SK-N-SH (cell line): Measurements from ENCODE around the gene CHST3. TPM values are rescaled to one million over a fixed set of nuclear protein-coding genes. Genes with fewer than 3 reads are reported as not detected.

ENCODE experiments used
- CTCF ChIA-PET: fragments of 300-600, 350-600 bp; formaldehyde crosslinking; extraction: SDS; loops from one replicate; lab custom pipeline; 2021; lab: Yijun Ruan, JAX
- POLR2A ChIA-PET: fragments of 350-600 bp; sonication (Branson Sonifier 250); formaldehyde crosslinking; extraction: SDS; loops from one replicate; lab custom pipeline; 2020; ENCODE audit warnings: antibody characterized with exemption, inconsistent platforms; lab: Yijun Ruan, JAX
- DNase-seq: peaks from one replicate; pipeline ENCODE4 v3.0.0; 2012
- H2AFZ ChIP-seq: fragments of 200-600 bp; sonication (generic); 2 replicates; pipeline ENCODE4 v1.8.1; 2016; ENCODE audit warnings: antibody characterized with exemption, mild to moderate bottlenecking, low read depth
- H3F3A ChIP-seq: fragments of 200-600 bp; sonication (generic); replicated peaks from 2 replicates; pipeline ENCODE3; 2016; ENCODE audit warnings: antibody characterized with exemption, mild to moderate bottlenecking; ENCODE audit not compliant: insufficient read depth
- H3K27ac ChIP-seq, 2 experiments: fragments of 200-500 bp in 1 of 2; fragments of 200-600 bp in 1 of 2; sonication (Bioruptor generic) in 1 of 2; sonication (generic), shearing (Covaris generic) in 1 of 2; 2 replicates each; pipeline versions ENCODE4 v1.5.1 to v1.6.1; 2014 to 2016; ENCODE audit warnings: low read depth in 2 of 2, inconsistent platforms in 1 of 2, low read length in 1 of 2, mild to moderate bottlenecking in 1 of 2, mixed read lengths in 1 of 2
- H3K27me3 ChIP-seq: fragments of 200-600 bp; sonication (generic), shearing (Covaris generic); 2 replicates; pipeline ENCODE4 v1.6.1; 2016; ENCODE audit warnings: mixed run types; ENCODE audit not compliant: insufficient read depth
- H3K36me3 ChIP-seq, 2 experiments: fragments of 200-500 bp in 1 of 2; fragments of 200-600 bp in 1 of 2; sonication (Bioruptor generic) in 1 of 2; sonication (generic) in 1 of 2; replicated peaks in 1 of 2; 2 replicates each; pipeline versions ENCODE3 to v1.5.1; 2014 to 2016; ENCODE audit warnings: low read length in 1 of 2, mild to moderate bottlenecking in 1 of 2; ENCODE audit not compliant: insufficient read depth in 2 of 2, control insufficient read depth in 1 of 2
- H3K4me1 ChIP-seq, 2 experiments: fragments of 200-500 bp in 1 of 2; fragments of 200-600 bp in 1 of 2; sonication (Bioruptor generic) in 1 of 2; sonication (generic), shearing (Covaris generic) in 1 of 2; 2 replicates each; pipeline versions ENCODE4 v1.5.1 to v1.6.1; 2014 to 2016; ENCODE audit warnings: low read depth in 1 of 2, low read length in 1 of 2, mixed run types in 1 of 2; ENCODE audit not compliant: insufficient read depth in 2 of 2, control insufficient read depth in 1 of 2
- H3K4me2 ChIP-seq: fragments of 200-600 bp; sonication (generic), shearing (Covaris generic); 2 replicates; pipeline ENCODE4 v1.6.1; 2017; ENCODE audit warnings: mixed run types
- H3K4me3 ChIP-seq, 2 experiments: fragments of 200-500 bp in 1 of 2; fragments of 200-600 bp in 1 of 2; sonication (Bioruptor generic) in 1 of 2; sonication (generic), shearing (Covaris generic) in 1 of 2; 2 replicates each; pipeline versions ENCODE4 v1.5.1 to v1.8.1; 2014 to 2016; ENCODE audit warnings: low read depth in 2 of 2, inconsistent platforms in 1 of 2, low read length in 1 of 2, mild to moderate bottlenecking in 1 of 2, mixed read lengths in 1 of 2, moderate library complexity in 1 of 2
- H3K79me2 ChIP-seq: fragments of 200-600 bp; sonication (generic); 2 replicates; pipeline ENCODE4 v1.8.1; 2017; ENCODE audit warnings: mild to moderate bottlenecking; ENCODE audit not compliant: insufficient read depth
- H3K9ac ChIP-seq: fragments of 200-600 bp; sonication (generic); 2 replicates; pipeline ENCODE4 v1.6.1; 2017; ENCODE audit warnings: mixed run types
- H3K9me2 ChIP-seq: fragments of 200-600 bp; sonication (generic); 2 replicates; pipeline ENCODE4 v1.6.1; 2017; ENCODE audit warnings: mixed run types
- H3K9me3 ChIP-seq: fragments of 200-600 bp; sonication (generic); 2 replicates; pipeline ENCODE4 v1.6.1; 2017; ENCODE audit warnings: mixed run types, mild to moderate bottlenecking, moderate library complexity
- H4K20me1 ChIP-seq: fragments of 200-600 bp; sonication (generic); 2 replicates; pipeline ENCODE4 v1.6.1; 2017; ENCODE audit warnings: mild to moderate bottlenecking, mixed run types; ENCODE audit not compliant: insufficient read depth
- EP300 ChIP-seq, 2 experiments: IDR thresholded peaks; 2 replicates each; pipeline versions ENCODE4 v1.4.0 to v1.6.1; 2012; ENCODE audit warnings: borderline replicate concordance in 1 of 2, low read depth in 1 of 2, low read length in 1 of 2
- FOXJ3 ChIP-seq: sonication (generic); formaldehyde crosslinking; IDR thresholded peaks from 2 replicates; pipeline ENCODE4 v1.5.1; 2020; ENCODE audit warnings: mild to moderate bottlenecking, missing genetic modification reagents
- GABPA ChIP-seq: IDR thresholded peaks from 2 replicates; pipeline ENCODE4 v1.4.0; 2012; ENCODE audit warnings: low read depth, mild to moderate bottlenecking
- JUND ChIP-seq: IDR thresholded peaks from 2 replicates; pipeline ENCODE4 v1.4.0; 2012
- MXI1 ChIP-seq: IDR thresholded peaks from 2 replicates; pipeline ENCODE4 v1.6.1; 2012; ENCODE audit warnings: mild to moderate bottlenecking, low read depth, low read length, improper control_type of control experiment
- NFIC ChIP-seq: IDR thresholded peaks from 2 replicates; pipeline ENCODE4 v1.4.0; 2012; ENCODE audit warnings: borderline replicate concordance
- POLR2AphosphoS5 ChIP-seq: IDR thresholded peaks from 2 replicates; pipeline ENCODE4 v1.6.1; 2012; ENCODE audit warnings: low read depth, low read length
- RAD21 ChIP-seq: IDR thresholded peaks from 2 replicates; pipeline ENCODE4 v1.6.1; 2012; ENCODE audit warnings: mild to moderate bottlenecking, low read length
- SIN3A ChIP-seq: IDR thresholded peaks from 2 replicates; pipeline ENCODE4 v1.6.1; 2012; ENCODE audit warnings: low read depth, mild to moderate bottlenecking, low read length, moderate library complexity, borderline replicate concordance
- SMC3 ChIP-seq: IDR thresholded peaks from 2 replicates; pipeline ENCODE4 v1.6.1; 2012; ENCODE audit warnings: low read depth, low read length, improper control_type of control experiment
- TEAD4 ChIP-seq: IDR thresholded peaks from 2 replicates; pipeline ENCODE4 v1.4.0; 2012; ENCODE audit warnings: mild to moderate bottlenecking, borderline replicate concordance; ENCODE audit not compliant: insufficient read depth
- YY1 ChIP-seq: IDR thresholded peaks from 2 replicates; pipeline ENCODE4 v1.4.0; 2012; ENCODE audit warnings: low read depth, mild to moderate bottlenecking
- WGBS: methylation state at CpG from one replicate; pipeline ENCODE4 v1.1.6; 2017; ENCODE audit warnings: low lambda C conversion rate; 5-methylcytosine and 5-hydroxymethylcytosine counted together
- polyA plus RNA-seq, 3 experiments: library from polyadenylated mRNA; depleted of rRNA; stranded (reverse); fragments of >200 nt; gene quantifications; 2 replicates each; pipeline ENCODE4 v1.2.3, GENCODE V29; 2012
- TF ChIP-seq, protein P1 (sequence below): IDR thresholded peaks from 2 replicates; pipeline ENCODE4; 2012
- TF ChIP-seq, protein P2 (sequence below): fragments of 150-350 bp; IDR thresholded peaks from 2 replicates; pipeline ENCODE4 v1.6.1; 2017; ENCODE audit warnings: antibody characterized with exemption, low read length, low read depth, borderline replicate concordance
- TF ChIP-seq, protein P3 (sequence below): IDR thresholded peaks from 2 replicates; pipeline ENCODE4 v1.6.1; 2012; ENCODE audit warnings: mild to moderate bottlenecking, low read depth, low read length, moderate library complexity
- TF ChIP-seq, protein P4 (sequence below): IDR thresholded peaks from 2 replicates; pipeline ENCODE4 v1.4.0; 2012; ENCODE audit warnings: low read depth

The CHST3 gene
- polyA plus RNA-seq, 1 of the 3 experiments (the other 2 are of a cell fraction): 6.0 TPM

DNA sequence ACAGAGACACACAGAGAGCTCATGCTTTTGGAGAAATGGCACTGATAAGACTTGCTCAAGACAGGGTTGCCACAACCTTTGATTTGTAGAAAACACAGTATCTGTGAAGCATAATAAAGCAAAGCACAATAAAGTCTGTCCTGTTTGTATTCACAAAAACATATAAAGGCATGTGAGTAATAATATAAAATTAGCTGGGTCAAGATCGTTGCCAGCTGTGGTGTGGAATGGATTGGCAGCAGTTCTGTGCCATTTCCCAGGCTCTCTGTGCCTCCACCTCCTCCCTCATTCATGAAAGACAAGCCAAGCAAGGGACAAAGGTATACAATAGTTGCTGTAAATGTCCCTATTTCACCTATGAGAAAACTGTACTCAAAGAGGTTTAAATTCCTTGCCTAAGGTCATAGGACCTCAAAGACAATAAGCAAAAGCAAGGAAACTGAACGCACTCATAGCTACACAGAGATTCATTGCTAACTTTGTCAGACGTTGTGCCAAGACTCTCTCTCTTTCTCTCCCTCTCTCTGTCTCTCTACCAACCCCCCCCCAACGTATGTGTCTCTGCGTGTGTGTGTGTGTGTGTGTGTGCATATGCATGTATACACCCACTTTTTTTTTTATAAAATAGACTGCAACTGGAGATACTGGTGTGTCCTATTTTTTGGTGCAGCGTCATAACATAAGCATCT lies 31.8 kb downstream of the CHST3 start:
- 0 out of 2 replicates have a peak, but pooled peaks cover 5% of the 10 kb centered on the region for H4K20me1 ChIP-seq
- no peak overlapping the region for H3K4me2 ChIP-seq
- H3K4me1 ChIP-seq: peaks cover 19 to 36% of the 10 kb centered on the region in 2 experiments
- no peak overlapping the region for H3K27ac ChIP-seq
- ChIA-PET CTCF (interaction anchor here (2.4 to 3.1 kb wide), 2 partner anchors 38 to 52 kb away, joined by 6 to 12 read pairs; no protein-coding TSS in a partner anchor), POLR2A (interaction anchor here (0.6 to 0.8 kb wide), 2 partner anchors 13 to 128 kb away, joined by 3 read pairs; no protein-coding TSS in a partner anchor)
- DNase-seq: no peak
- H3K36me3 ChIP-seq: no peaks in the 10 kb centered on the region
- no peak overlapping the region for H3K4me3 ChIP-seq
- H3F3A ChIP-seq: peaks cover 4% of the 10 kb centered on the region
- H3K9me2 ChIP-seq: no peaks in the 10 kb centered on the region
- H3K27me3 ChIP-seq: no peaks in the 10 kb centered on the region
- H3K9ac ChIP-seq: no peak overlapping the region
- TF ChIP-seq SMC3: no peak
- TF ChIP-seq SIN3A: no peak
- TF ChIP-seq RAD21: no peak
- TF ChIP-seq FOXJ3 (CRISPR knock-in tag): no peak
- TF ChIP-seq YY1: no peak
- TF ChIP-seq POLR2AphosphoS5: no peak
- TF ChIP-seq, protein P1, sequence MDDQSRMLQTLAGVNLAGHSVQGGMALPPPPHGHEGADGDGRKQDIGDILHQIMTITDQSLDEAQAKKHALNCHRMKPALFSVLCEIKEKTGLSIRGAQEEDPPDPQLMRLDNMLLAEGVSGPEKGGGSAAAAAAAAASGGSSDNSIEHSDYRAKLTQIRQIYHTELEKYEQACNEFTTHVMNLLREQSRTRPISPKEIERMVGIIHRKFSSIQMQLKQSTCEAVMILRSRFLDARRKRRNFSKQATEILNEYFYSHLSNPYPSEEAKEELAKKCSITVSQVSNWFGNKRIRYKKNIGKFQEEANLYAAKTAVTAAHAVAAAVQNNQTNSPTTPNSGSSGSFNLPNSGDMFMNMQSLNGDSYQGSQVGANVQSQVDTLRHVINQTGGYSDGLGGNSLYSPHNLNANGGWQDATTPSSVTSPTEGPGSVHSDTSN: no peak
- TF ChIP-seq MXI1: no peak
- TF ChIP-seq, protein P2, sequence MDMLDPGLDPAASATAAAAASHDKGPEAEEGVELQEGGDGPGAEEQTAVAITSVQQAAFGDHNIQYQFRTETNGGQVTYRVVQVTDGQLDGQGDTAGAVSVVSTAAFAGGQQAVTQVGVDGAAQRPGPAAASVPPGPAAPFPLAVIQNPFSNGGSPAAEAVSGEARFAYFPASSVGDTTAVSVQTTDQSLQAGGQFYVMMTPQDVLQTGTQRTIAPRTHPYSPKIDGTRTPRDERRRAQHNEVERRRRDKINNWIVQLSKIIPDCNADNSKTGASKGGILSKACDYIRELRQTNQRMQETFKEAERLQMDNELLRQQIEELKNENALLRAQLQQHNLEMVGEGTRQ: no peak
- TF ChIP-seq, protein P3, sequence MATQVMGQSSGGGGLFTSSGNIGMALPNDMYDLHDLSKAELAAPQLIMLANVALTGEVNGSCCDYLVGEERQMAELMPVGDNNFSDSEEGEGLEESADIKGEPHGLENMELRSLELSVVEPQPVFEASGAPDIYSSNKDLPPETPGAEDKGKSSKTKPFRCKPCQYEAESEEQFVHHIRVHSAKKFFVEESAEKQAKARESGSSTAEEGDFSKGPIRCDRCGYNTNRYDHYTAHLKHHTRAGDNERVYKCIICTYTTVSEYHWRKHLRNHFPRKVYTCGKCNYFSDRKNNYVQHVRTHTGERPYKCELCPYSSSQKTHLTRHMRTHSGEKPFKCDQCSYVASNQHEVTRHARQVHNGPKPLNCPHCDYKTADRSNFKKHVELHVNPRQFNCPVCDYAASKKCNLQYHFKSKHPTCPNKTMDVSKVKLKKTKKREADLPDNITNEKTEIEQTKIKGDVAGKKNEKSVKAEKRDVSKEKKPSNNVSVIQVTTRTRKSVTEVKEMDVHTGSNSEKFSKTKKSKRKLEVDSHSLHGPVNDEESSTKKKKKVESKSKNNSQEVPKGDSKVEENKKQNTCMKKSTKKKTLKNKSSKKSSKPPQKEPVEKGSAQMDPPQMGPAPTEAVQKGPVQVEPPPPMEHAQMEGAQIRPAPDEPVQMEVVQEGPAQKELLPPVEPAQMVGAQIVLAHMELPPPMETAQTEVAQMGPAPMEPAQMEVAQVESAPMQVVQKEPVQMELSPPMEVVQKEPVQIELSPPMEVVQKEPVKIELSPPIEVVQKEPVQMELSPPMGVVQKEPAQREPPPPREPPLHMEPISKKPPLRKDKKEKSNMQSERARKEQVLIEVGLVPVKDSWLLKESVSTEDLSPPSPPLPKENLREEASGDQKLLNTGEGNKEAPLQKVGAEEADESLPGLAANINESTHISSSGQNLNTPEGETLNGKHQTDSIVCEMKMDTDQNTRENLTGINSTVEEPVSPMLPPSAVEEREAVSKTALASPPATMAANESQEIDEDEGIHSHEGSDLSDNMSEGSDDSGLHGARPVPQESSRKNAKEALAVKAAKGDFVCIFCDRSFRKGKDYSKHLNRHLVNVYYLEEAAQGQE: no peak
- no peak for TF ChIP-seq JUND
- no peak for TF ChIP-seq TEAD4
- TF ChIP-seq NFIC: no peak
- TF ChIP-seq, protein P4, sequence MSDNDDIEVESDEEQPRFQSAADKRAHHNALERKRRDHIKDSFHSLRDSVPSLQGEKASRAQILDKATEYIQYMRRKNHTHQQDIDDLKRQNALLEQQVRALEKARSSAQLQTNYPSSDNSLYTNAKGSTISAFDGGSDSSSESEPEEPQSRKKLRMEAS: no peak
- no peak for TF ChIP-seq GABPA
- no peak for TF ChIP-seq EP300 (IDR thresholded peaks at IDR 0.05; ENCODE audit: borderline replicate concordance in 1 of 2, low read depth in 1 of 2, low read length in 1 of 2)
- 75% methylated on average over 6 of the region's 6 CpGs for WGBS
- H3K79me2 ChIP-seq: peaks cover 83% of the 10 kb centered on the region
- H3K9me3 ChIP-seq: no peaks in the 10 kb centered on the region
- no peak overlapping the region for H2AFZ ChIP-seq
